GM18909 (cell line): ENCODE data around the gene TMEM179.

ENCODE experiments used
- ATAC-seq: cut with Tn5 transposase; IDR thresholded peaks from one replicate; pipeline ENCODE4 v1.9.1; 2021; ENCODE audit warnings: mild to moderate bottlenecking; ENCODE audit not compliant: unreplicated experiment, poor library complexity

Gene TMEM179

GRCh38 chr14:104574978-104575583 is 29.5 kb downstream of the TMEM179 start:
- no peak for ATAC-seq

GRCh38 chr14:104574536-104574935 is 30.0 kb downstream of the TMEM179 start:
- ATAC-seq, result no peak

GRCh38 chr14:104573930-104574329 is 30.6 kb downstream of the TMEM179 start:
- no peak for ATAC-seq

GRCh38 chr14:104572668-104573067 is 31.9 kb downstream of the TMEM179 start:
- ATAC-seq, result no peak

DNA sequence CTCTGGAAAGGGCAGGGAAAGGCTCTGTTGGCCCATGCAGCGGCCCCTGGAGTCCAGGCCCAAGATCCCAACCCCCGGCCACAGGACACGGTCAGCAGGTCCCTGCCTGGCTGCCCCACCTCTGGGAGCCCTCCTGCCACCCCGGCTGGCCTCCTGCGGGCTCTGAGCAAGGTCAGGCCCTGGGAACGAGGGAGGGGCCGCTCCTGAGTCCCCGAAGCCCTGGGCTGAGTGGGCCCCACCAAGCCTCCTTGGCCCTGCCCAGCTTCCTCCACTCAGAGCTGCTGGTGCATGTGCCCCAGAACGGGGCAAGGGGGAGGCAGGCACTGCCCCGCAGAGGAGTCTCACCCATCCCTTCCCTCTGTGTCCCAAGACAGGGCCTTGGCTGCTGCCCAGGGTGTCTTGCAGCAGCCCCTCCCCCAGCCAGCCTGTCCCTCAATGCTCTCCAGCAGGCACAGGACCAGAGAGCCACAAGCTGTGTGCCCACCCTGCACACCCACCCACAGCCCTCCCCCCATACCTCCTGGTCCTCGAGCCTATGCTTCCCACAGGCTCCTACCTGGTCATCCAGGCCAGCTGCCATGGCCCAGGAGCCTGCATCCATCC is 32.4 kb downstream of the TMEM179 start:
- ATAC-seq, result no peak

GRCh38 chr14:104571246-104571645 is 33.3 kb downstream of the TMEM179 start:
- ATAC-seq, result no peak

DNA sequence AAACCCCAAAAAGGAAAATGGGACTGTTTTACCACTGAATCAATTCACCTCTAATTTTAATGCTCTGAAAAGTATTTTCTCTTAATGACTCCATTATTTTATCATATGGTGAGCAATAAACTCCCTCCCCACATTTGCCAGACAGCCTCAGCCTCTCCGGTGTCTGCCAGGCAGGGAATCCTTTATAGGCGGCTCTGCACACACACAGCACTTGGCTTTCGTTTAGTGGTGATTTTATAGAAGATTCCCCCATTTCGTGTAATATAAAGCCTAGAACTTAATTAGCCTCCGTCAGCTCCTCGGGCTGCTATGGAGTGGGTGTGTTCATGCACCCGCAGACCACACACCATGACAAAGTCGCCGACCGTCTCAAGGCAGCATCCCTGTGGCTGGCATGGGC is 35.1 kb downstream of the TMEM179 start:
- no peak for ATAC-seq

- ATAC-seq, result no peak
Observed at GRCh38 chr14:104568620-104569019, 36.0 kb downstream of the TMEM179 start.

DNA sequence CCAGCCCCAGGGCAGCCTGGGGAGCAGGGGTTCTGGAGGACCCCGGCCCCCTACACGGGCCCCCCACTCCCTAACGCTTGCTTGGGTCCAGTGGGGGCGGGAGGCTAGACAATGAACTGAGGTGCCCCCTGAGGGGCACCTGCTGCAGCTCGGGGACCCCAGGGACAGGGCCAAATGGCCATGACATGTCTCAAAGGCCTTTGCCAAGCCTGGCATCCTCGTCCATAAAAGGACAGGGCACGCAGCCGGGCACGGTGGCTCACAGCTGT is 36.7 kb downstream of the TMEM179 start:
- ATAC-seq, result no peak

- ATAC-seq, result no peak
Observed at GRCh38 chr14:104567141-104567956, 37.2 kb downstream of the TMEM179 start.

GRCh38 chr14:104564744-104565679 is 39.6 kb downstream of the TMEM179 start:
- no peak for ATAC-seq

DNA sequence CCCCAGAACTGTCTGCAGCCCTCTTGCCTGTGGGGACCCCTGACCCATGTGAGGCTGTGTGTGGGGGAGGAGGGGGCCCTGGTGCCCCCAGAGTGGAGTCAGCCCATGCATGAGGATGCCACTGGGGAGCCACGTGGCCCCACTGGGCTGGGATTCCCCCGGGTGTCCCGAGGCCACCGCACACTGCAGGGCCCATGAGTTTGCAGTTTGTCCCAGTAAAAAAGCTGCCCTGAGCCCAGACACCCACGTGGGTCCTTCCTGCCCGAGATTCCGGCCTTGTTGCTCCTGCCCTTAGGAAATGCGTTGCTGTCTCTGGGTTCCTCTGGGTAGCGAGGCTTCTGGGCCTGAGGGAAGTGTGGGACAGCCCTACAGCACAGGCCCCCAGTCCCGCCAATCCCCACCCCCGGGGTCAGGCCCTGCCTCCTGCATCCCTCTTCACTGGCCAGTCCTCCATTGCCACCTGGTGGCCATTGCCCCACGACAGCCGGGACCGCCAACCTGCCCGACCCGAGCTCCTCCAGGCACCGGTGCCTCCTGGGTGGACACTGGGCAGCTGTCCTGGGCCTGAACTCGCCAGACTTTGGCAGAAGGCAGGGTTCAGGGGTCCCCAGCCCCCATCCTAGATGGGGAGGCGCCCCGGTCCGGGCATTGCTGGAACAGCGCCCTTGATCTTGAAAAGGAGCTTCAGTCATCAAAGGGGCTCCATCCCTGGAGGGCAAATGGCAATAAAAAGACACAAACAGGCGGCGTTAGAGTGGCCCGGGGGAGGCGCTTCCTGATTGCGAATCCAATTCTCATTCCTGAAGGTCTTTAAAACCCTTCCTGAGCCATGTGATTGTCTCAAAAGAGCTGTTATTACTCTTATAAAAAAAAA is 40.6 kb downstream of the TMEM179 start:
- no peak for ATAC-seq

DNA sequence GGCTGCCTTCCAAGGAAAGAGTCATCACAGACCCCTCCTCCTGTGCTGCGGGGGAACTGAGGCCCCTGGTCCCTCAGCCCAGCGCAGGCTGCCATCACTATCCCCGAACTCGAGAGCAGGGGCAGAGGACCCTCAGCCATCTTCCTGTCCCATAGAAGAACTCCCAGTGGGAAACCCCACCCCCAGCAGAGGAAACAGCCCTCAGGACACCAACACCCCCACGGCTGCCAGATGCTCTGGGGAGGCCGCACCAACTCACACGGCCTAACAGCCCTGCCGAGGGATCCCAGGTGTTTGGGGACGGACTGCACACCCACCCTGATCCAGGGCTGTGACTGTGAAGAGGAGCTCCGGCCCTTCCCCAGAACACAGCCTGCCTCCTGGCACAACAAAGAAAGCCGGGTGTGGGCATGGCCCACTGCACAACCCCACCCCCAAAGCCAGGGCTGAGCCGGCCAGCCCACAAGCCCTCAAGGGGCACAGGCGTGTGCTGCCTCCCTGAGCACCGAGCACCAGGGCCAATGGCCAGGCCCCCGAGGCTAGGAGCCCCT is 41.3 kb downstream of the TMEM179 start:
- no peak for ATAC-seq

- no peak for ATAC-seq
Observed at GRCh38 chr14:104562606-104563005, 42.0 kb downstream of the TMEM179 start.

GRCh38 chr14:104561632-104562495 is 42.7 kb downstream of the TMEM179 start:
- no peak for ATAC-seq

GRCh38 chr14:104561124-104561557 is 43.4 kb downstream of the TMEM179 start:
- ATAC-seq, result no peak

DNA sequence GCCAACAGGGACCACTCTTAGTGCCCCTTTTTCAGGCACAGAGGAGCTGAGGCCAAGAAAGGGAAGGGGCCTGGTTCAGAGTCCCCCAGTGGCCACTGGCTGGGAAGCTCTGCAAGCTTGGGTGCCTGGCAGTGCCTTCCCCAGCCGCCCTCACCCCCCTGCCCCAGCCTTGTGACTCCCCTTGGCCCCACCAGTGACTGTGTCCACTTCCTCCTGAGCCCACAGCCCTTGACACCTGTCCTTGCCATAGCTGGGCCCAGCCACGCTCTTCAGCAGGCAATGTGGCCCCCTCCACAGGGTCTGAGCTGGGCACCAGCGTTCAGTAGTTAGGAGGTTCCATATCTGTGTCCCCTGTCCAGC is 44.0 kb downstream of the TMEM179 start:
- ATAC-seq, result no peak

DNA sequence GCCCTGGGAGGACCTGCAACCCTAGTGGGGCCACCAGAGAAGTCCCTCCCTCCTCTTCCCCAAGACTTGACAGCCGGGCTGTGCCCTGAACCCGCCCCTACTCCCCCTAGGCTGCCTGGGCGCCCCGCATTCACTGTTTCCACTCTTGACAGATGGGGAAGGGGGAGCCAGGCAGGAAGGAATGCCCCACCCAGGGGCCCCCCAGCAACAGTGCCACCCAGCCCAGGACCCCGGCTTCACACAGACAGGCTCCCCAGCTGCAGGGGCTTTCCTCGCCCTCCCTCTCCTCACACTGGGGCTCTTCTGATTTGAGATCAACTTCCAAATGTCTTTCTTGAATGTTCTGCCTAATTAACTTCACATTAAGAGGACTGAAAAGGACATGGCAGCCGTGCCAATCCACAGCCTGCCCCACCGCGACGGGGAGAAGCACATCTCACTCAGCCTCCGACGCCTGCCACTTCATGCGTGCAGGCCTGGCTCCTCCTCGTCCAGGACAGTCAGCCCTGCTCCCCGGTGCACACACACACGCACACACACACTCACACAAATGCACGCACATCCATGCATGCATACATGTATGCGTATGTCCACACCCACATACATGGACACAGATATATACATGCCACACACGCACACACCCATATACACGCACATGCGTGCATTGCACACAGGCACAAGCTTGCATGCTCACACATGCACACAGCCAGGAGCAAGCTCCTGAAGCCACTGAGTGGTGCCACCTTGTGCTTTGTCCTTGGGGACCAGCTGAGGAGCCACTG is 44.6 kb downstream of the TMEM179 start:
- no peak for ATAC-seq
